ENCODE data around the gene CHEK2.
A peak's percentile ranks its signal among the peaks of the same experiment; 100 is the strongest.
"Not testable (repeated sequence)": the region's sequence is repeated elsewhere in the genome, so short reads cannot be mapped to it uniquely, and the experiment has no call there.

The CHEK2 gene

GRCh38 chr22:28761449-28761755, 19.8 kb upstream of the CHEK2 start:
- H3K4me3 ChIP-seq (ENCODE audit: severe bottlenecking) = no peak overlapping the region
- no peaks in the 10 kb centered on the region for H3K36me3 ChIP-seq (ENCODE audit: low read depth)
- no peak overlapping the region for H3K27ac ChIP-seq (ENCODE audit: poor library complexity, severe bottlenecking)
- H3K9me3 ChIP-seq (ENCODE audit: severe bottlenecking) = no peaks in the 10 kb centered on the region
- H3K4me1 ChIP-seq (ENCODE audit: insufficient read depth, poor library complexity, severe bottlenecking) = no peaks in the 10 kb centered on the region
- H3K27me3 ChIP-seq (ENCODE audit: insufficient read depth, poor library complexity, severe bottlenecking) = no peaks in the 10 kb centered on the region
- DNase-seq (ENCODE audit: low spot score) (no peak), ATAC-seq (ENCODE audit: low read depth) (no peak)
- no peak for TF ChIP-seq CTCF (IDR thresholded peaks at IDR 0.05; ENCODE audit: poor library complexity, severe bottlenecking)

DNA sequence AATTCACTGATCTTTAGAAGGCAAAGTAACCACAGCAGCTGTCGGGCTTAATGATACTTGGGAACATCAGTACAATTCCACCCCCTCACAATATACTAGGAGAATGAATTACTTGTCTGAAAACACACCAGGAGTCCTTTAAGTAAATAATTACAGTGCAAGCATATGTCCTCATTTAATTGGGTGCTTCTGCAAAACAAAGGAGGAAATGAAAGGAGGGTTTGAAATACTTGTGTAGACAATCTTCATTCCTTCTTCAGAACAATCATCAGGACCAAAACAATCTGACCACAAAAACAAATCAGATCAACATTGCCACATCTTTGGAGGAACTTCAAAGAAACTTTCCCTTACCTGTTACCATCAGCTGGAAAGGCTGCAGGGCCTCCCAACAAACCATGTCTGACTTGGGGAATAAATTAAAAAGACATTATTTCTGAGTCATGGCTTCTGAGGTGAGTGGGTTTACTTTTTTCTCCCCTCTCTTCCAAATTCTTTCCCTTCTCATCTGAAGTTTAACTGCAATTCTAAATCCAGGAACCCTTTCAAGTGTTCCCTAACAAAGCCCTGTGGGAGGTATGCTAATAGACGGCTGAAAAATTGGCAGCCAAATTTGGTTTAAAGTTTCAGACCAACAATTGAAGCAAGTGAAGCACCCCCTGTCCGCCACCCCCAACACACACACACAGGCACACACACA, 18.4 kb upstream of the CHEK2 start:
- Histone ChIP-seq H3K4me3 (ENCODE audit: severe bottlenecking) (no peak overlapping the region), H3K9me3 (ENCODE audit: severe bottlenecking) (no peaks in the 10 kb centered on the region), H3K36me3 (ENCODE audit: low read depth) (no peaks in the 10 kb centered on the region), H3K4me1 (ENCODE audit: insufficient read depth, poor library complexity, severe bottlenecking) (no peaks in the 10 kb centered on the region), H3K27ac (ENCODE audit: poor library complexity, severe bottlenecking) (no peak overlapping the region), H3K27me3 (ENCODE audit: insufficient read depth, poor library complexity, severe bottlenecking) (no peaks in the 10 kb centered on the region)
- TF ChIP-seq CTCF (IDR thresholded peaks at IDR 0.05; ENCODE audit: poor library complexity, severe bottlenecking) = no peak
- DNase-seq (ENCODE audit: low spot score) = no peak
- no peak for ATAC-seq (ENCODE audit: low read depth)

DNA sequence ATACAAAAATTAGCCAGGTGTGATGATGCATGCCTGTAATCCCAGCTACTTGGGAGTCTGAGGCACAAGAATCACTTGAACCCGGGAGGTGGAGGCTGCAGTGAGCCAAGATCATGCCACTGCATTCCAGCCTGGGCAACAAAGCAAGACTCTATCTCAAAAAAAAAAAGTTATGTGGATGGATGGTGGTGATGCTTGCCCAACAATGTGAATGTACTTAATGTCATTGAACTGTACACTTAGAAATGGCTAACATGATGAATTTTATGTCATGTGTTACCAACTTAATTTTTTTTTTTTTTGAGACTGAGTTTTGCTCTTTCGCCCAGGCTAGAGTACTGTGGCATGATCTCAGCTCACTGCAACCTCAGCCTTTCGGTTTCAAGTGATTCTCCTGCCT, 12.9 kb upstream of the CHEK2 start:
- H3K4me1 ChIP-seq (ENCODE audit: insufficient read depth, poor library complexity, severe bottlenecking); H3K36me3 ChIP-seq (ENCODE audit: low read depth); ATAC-seq (ENCODE audit: low read depth); H3K27ac ChIP-seq (ENCODE audit: poor library complexity, severe bottlenecking); H3K27me3 ChIP-seq (ENCODE audit: insufficient read depth, poor library complexity, severe bottlenecking); H3K9me3 ChIP-seq (ENCODE audit: severe bottlenecking); H3K4me3 ChIP-seq (ENCODE audit: severe bottlenecking); DNase-seq (ENCODE audit: low spot score): not testable (repeated sequence)

- no peaks in the 10 kb centered on the region for H3K27me3 ChIP-seq (ENCODE audit: insufficient read depth, poor library complexity, severe bottlenecking)
- DNase-seq (ENCODE audit: low spot score) (no peak), ATAC-seq (ENCODE audit: low read depth) (peak; percentile 38; the same call in 1 of the 3 replicates)
- H3K36me3 ChIP-seq (ENCODE audit: low read depth) = peaks cover 21% of the 10 kb centered on the region
- H3K27ac ChIP-seq (ENCODE audit: poor library complexity, severe bottlenecking) = peak overlapping the region; percentile 28
- no peak for TF ChIP-seq CTCF (IDR thresholded peaks at IDR 0.05; ENCODE audit: poor library complexity, severe bottlenecking)
- no peaks in the 10 kb centered on the region for H3K9me3 ChIP-seq (ENCODE audit: severe bottlenecking)
- no peak overlapping the region for H3K4me3 ChIP-seq (ENCODE audit: severe bottlenecking)
- no peaks in the 10 kb centered on the region for H3K4me1 ChIP-seq (ENCODE audit: insufficient read depth, poor library complexity, severe bottlenecking)
These were observed 8.9 kb upstream of the CHEK2 start for GRCh38 chr22:28750471-28750881.

DNA sequence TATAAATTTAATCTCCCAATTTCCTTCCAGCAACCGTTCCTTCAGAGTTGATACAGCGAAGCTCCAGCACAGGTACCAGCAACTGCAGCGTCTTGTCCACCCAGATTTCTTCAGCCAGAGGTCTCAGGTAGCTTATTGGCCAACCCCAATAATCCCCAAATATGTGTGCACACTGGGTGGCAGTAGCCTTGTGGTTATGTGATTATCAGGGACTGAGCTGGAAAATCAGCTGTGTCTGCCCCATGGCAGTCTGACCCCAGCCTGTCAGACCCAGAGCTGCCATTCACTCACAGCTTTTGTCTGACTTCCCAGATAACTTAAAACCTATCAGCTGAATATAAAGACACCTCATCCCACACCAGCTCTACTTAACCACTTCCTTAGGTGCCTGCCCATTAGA, 2.2 kb upstream of the CHEK2 start:
- H3K4me1 ChIP-seq (ENCODE audit: insufficient read depth, poor library complexity, severe bottlenecking) = no peaks in the 10 kb centered on the region
- H3K36me3 ChIP-seq (ENCODE audit: low read depth) = peaks cover 40% of the 10 kb centered on the region
- TF ChIP-seq CTCF (IDR thresholded peaks at IDR 0.05; ENCODE audit: poor library complexity, severe bottlenecking) = no peak
- no peaks in the 10 kb centered on the region for H3K9me3 ChIP-seq (ENCODE audit: severe bottlenecking)
- no peak overlapping the region for H3K27ac ChIP-seq (ENCODE audit: poor library complexity, severe bottlenecking)
- H3K4me3 ChIP-seq (ENCODE audit: severe bottlenecking) = no peak overlapping the region
- no peak for DNase-seq (ENCODE audit: low spot score)
- H3K27me3 ChIP-seq (ENCODE audit: insufficient read depth, poor library complexity, severe bottlenecking) = no peaks in the 10 kb centered on the region
- ATAC-seq (ENCODE audit: low read depth) = no peak
